Neural progenitor cell (in vitro differentiated cells): ENCODE data around the gene ATP10A. TPM values are rescaled to one million over a fixed set of nuclear protein-coding genes. Genes with fewer than 3 reads are reported as not detected.

Experiments used
- DNase-seq: peaks from one replicate; pipeline ENCODE4 v3.0.0-alpha.2; 2016; ENCODE audit warnings: low spot score
- H2AFZ ChIP-seq: fragments of 200-600 bp; sonication (generic); replicated peaks from 2 replicates; pipeline ENCODE4 v1.6.1; 2016; ENCODE audit warnings: antibody characterized with exemption
- H3F3A ChIP-seq: fragments of 200-600 bp; sonication (generic); 2 replicates; pipeline ENCODE4 v1.6.1; 2016; ENCODE audit warnings: antibody characterized with exemption, low read depth
- H3K27ac ChIP-seq: fragments of 200-600 bp; sonication (generic); 2 replicates; pipeline ENCODE4 v1.5.1; 2016; ENCODE audit warnings: mild to moderate bottlenecking
- H3K27me3 ChIP-seq: fragments of 200-600 bp; sonication (generic); 2 replicates; pipeline ENCODE4 v1.6.1; 2016; ENCODE audit warnings: mild to moderate bottlenecking, moderate library complexity
- H3K36me3 ChIP-seq: fragments of 200-600 bp; sonication (generic); 2 replicates; pipeline ENCODE4 v1.5.1; 2016
- H3K4me1 ChIP-seq: fragments of 200-600 bp; sonication (generic); 2 replicates; pipeline ENCODE4 v1.6.1; 2016; ENCODE audit warnings: mixed run types
- H3K4me2 ChIP-seq: fragments of 200-600 bp; sonication (generic); 2 replicates; pipeline ENCODE4 v1.6.1; 2016
- H3K4me3 ChIP-seq: fragments of 200-600 bp; sonication (generic); 2 replicates; pipeline ENCODE4 v1.5.1; 2016
- H3K79me2 ChIP-seq: fragments of 200-600 bp; sonication (generic); 2 replicates; pipeline ENCODE4 v1.6.1; 2016; ENCODE audit warnings: low read depth
- H3K9ac ChIP-seq: fragments of 200-600 bp; sonication (generic); 2 replicates; pipeline ENCODE4 v1.6.1; 2016
- H3K9me3 ChIP-seq: fragments of 200-600 bp; sonication (generic); 2 replicates; pipeline ENCODE4 v1.5.1; 2016; ENCODE audit warnings: low read depth
- H4K20me1 ChIP-seq: fragments of 200-600 bp; sonication (generic); 2 replicates; pipeline ENCODE4 v1.6.1; 2016; ENCODE audit warnings: low read depth
- H3K27ac Mint-ChIP-seq: 3 replicates; pipeline ENCODE4 v1.8.0; 2021; ENCODE audit warnings: mixed read lengths
- H3K27me3 Mint-ChIP-seq: 2 replicates; pipeline ENCODE4 v1.8.0; 2022; ENCODE audit warnings: low read depth, mild to moderate bottlenecking, inconsistent platforms, moderate library complexity, mixed read lengths; ENCODE audit not compliant: insufficient read depth
- H3K36me3 Mint-ChIP-seq: 3 replicates; pipeline ENCODE4 v1.8.0; 2021; ENCODE audit warnings: mixed read lengths
- H3K4me1 Mint-ChIP-seq: 3 replicates; pipeline ENCODE4 v1.8.0; 2021; ENCODE audit warnings: mixed read lengths
- H3K4me3 Mint-ChIP-seq: 3 replicates; pipeline ENCODE4 v1.8.0; 2021; ENCODE audit warnings: mild to moderate bottlenecking, moderate library complexity, mixed read lengths
- H3K9me3 Mint-ChIP-seq: 3 replicates; pipeline ENCODE4 v1.8.0; 2020; ENCODE audit warnings: mixed read lengths
- EZH2 ChIP-seq: fragments of 200-600 bp; sonication (generic); IDR thresholded peaks from 2 replicates; pipeline ENCODE4 v1.6.1; 2017; ENCODE audit warnings: antibody characterized with exemption, mild to moderate bottlenecking, moderate library complexity
- EZH2phosphoT487 ChIP-seq: fragments of 200-600 bp; sonication (generic); IDR thresholded peaks from 2 replicates; pipeline ENCODE4 v1.6.1; 2017; ENCODE audit warnings: antibody characterized with exemption
- total RNA-seq: library from RNA; depleted of rRNA; stranded (reverse); fragments of >200 nt; gene quantifications from 2 replicates; pipeline ENCODE4 v1.2.3, GENCODE V29; 2015; ENCODE audit warnings: low replicate concordance
- TF ChIP-seq, protein P1 (sequence below): fragments of 200-600 bp; sonication (generic); IDR thresholded peaks from 2 replicates; pipeline ENCODE4 v1.5.1; 2017; ENCODE audit warnings: antibody characterized with exemption, mild to moderate bottlenecking

ATP10A gene
- total RNA-seq, 1 donor from 2014 or later = 0.32 TPM

DNA sequence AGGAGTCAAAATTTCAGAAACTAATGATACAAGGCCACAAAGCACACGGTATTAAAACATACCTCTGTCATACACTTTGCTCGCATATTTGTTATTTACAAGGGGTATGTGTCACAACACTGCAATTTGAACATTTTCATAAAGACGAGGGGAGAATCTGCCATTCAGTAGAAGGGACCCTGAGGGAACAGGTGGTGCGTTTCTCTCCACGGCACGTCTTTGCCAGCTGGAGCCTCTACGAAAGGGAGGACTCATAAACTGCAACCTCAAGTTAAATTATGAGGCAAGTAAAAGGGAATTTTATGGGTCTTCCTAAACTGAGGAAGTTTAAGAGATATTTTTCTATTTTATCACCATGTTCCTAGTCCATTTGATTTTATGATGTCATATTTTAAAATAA lies 19.1 kb downstream of the ATP10A start:
- Histone ChIP-seq H3K27me3 (no peaks in the 10 kb centered on the region), H2AFZ (no peak overlapping the region), H3K4me2 (no peak overlapping the region), H3K4me1 (peaks cover 6% of the 10 kb centered on the region), H4K20me1 (no peaks in the 10 kb centered on the region), H3K9me3 (no peaks in the 10 kb centered on the region), H3K36me3 (no peaks in the 10 kb centered on the region), H3K27ac (no peak overlapping the region), H3K4me3 (no peak overlapping the region), H3K9ac (no peak overlapping the region), H3F3A (peaks cover 9% of the 10 kb centered on the region), H3K79me2 (no peaks in the 10 kb centered on the region)
- Mint-ChIP-seq H3K36me3 (no peaks in the 10 kb centered on the region), H3K27me3 (no peaks in the 10 kb centered on the region), H3K27ac (no peak overlapping the region), H3K4me1 (peaks cover 23% of the 10 kb centered on the region), H3K4me3 (no peak overlapping the region), H3K9me3 (no peaks in the 10 kb centered on the region)
- DNase-seq = no peak
- no peak for TF ChIP-seq EZH2
- TF ChIP-seq, protein P1, sequence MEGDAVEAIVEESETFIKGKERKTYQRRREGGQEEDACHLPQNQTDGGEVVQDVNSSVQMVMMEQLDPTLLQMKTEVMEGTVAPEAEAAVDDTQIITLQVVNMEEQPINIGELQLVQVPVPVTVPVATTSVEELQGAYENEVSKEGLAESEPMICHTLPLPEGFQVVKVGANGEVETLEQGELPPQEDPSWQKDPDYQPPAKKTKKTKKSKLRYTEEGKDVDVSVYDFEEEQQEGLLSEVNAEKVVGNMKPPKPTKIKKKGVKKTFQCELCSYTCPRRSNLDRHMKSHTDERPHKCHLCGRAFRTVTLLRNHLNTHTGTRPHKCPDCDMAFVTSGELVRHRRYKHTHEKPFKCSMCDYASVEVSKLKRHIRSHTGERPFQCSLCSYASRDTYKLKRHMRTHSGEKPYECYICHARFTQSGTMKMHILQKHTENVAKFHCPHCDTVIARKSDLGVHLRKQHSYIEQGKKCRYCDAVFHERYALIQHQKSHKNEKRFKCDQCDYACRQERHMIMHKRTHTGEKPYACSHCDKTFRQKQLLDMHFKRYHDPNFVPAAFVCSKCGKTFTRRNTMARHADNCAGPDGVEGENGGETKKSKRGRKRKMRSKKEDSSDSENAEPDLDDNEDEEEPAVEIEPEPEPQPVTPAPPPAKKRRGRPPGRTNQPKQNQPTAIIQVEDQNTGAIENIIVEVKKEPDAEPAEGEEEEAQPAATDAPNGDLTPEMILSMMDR = no peak
- no peak for TF ChIP-seq EZH2phosphoT487

DNA sequence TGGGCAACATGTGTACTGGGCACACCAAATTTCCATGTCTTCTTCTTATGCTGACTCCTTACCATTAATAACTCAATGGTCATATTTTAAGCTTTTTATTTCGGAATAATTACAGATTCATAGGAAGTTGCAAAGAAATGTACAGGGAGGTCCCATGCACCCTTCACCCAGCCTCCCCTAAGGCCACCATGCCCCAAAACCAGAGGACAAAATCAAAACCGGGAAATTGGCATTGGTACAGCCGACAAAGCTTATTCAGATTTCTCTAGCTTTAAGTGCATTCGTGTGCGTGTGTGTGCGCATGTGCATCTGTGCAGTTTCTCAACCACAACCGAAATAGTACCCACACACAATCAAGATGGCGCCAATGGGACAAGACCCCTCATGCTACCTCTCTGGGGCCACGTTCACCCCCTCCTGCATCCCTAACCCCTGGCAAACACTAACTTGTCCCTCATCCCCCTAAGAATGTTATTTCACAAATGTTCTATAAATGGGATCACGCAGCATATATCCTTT lies 23.4 kb downstream of the ATP10A start:
- Histone ChIP-seq H3K9ac (no peak overlapping the region), H3K27me3 (no peaks in the 10 kb centered on the region), H3K9me3 (no peaks in the 10 kb centered on the region), H4K20me1 (no peaks in the 10 kb centered on the region), H3K79me2 (no peaks in the 10 kb centered on the region), H3K36me3 (no peaks in the 10 kb centered on the region), H3K4me1 (no peaks in the 10 kb centered on the region), H3K27ac (no peak overlapping the region), H3K4me3 (no peak overlapping the region), H2AFZ (no peak overlapping the region), H3F3A (no peaks in the 10 kb centered on the region), H3K4me2 (no peak overlapping the region)
- TF ChIP-seq, protein P1 = no peak
- TF ChIP-seq EZH2phosphoT487 (no peak), EZH2 (no peak)
- no peak overlapping the region for H3K27ac Mint-ChIP-seq
- H3K36me3 Mint-ChIP-seq = no peaks in the 10 kb centered on the region
- no peak overlapping the region for H3K4me3 Mint-ChIP-seq
- no peaks in the 10 kb centered on the region for H3K4me1 Mint-ChIP-seq
- no peaks in the 10 kb centered on the region for H3K9me3 Mint-ChIP-seq
- DNase-seq = no peak
- H3K27me3 Mint-ChIP-seq = no peaks in the 10 kb centered on the region

DNA sequence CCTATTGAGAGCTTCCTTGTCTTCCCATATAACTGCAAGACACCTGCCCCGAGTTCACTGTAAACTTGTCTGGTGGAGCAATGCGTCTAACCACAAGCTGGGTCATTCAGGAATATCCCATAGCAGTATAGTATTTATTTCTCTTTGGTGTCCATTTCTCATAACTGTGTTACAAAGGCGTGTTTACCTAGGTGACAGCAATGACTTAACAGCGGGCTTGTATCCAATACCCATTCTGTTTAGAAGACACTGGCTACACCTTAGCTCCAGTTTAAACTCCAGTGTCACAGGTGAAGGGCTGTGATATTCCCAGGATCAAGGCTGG lies 24.3 kb downstream of the ATP10A start:
- H3K36me3 Mint-ChIP-seq = no peaks in the 10 kb centered on the region
- no peaks in the 10 kb centered on the region for H3K27me3 ChIP-seq

More for the DNA sequence above, 24.3 kb downstream of the ATP10A start:
- Histone ChIP-seq H3K4me2 (no peak overlapping the region), H3K9ac (no peak overlapping the region), H3K36me3 (no peaks in the 10 kb centered on the region), H2AFZ (no peak overlapping the region), H3F3A (no peaks in the 10 kb centered on the region), H3K4me1 (no peaks in the 10 kb centered on the region), H3K4me3 (no peak overlapping the region), H3K27ac (no peak overlapping the region), H3K79me2 (no peaks in the 10 kb centered on the region), H3K9me3 (no peaks in the 10 kb centered on the region), H4K20me1 (no peaks in the 10 kb centered on the region)
- Mint-ChIP-seq H3K9me3 (no peaks in the 10 kb centered on the region), H3K27ac (no peak overlapping the region), H3K4me3 (no peak overlapping the region), H3K27me3 (no peaks in the 10 kb centered on the region), H3K4me1 (no peaks in the 10 kb centered on the region)
- no peak for DNase-seq
- TF ChIP-seq, protein P1 = no peak
- no peak for TF ChIP-seq EZH2phosphoT487
- no peak for TF ChIP-seq EZH2
